NCI-H2227 treated with DMSO at 0.1 percent for 48 hours (cell line): ENCODE data around the gene PLCB1.
"Not testable (repeated sequence)": the region's sequence is repeated elsewhere in the genome, so short reads cannot be mapped to it uniquely, and the experiment has no call there.

Source experiments
- DNase-seq: peaks from one replicate; lab custom pipeline; 2025; lab: John Stamatoyannopoulos, UW

The PLCB1 gene

DNA sequence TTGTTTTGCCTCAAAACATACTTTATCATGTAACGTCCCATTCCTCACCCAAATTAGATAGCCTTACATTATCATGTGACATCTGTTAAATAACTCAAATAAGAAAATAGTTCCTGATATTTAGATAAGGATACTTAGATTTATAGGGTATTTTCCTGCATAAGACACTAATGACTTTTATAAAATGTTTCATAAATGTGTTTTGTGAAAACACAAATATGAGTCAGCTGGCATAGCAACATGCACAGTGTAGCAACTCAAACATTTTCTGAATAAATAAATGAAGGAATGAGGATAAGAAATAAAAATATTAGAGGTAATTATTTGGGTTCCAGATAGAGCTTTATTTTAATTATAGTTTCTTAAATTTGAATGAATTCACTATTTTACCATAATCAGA, 476.4 kb downstream of the PLCB1 start:
- DNase-seq, result no peak

DNA sequence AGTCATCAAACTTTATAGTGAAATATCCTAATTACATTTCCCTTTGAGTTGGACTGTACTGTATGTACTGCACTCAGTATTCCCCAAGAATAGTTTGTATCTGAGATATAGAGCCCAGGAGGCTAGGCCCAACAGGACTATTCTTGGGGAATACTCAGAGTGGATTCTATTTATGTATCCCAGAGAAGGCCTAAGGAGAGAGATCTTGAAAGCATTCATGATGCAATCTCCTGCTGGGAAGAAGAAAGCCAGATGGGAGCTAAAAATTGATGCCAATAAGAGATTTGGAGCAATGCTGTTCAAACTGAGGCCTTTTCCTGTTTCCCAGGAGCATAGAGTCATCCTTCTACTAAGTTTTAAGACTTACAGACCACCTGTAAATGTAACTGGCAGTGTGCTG, 484.7 kb downstream of the PLCB1 start:
- no peak for DNase-seq

DNA sequence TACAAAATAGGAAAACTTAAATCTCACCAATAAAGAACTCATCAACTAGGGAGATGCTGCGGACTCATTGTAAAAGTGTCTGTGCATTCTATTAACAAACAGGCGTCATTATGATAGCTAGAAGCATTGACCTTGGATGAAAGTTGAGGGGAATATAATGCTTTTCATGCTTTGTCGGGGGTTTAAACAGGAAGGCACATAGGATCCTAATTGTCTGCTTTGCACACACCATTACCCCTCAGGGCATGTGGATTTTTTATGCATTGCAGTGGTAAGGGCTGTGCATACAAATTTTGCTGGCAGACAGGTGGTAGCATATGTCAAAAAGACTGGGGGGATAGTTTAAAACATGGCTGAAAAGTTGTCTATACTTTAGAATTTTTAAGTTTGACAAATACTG, 488.9 kb downstream of the PLCB1 start:
- DNase-seq, result no peak

DNA sequence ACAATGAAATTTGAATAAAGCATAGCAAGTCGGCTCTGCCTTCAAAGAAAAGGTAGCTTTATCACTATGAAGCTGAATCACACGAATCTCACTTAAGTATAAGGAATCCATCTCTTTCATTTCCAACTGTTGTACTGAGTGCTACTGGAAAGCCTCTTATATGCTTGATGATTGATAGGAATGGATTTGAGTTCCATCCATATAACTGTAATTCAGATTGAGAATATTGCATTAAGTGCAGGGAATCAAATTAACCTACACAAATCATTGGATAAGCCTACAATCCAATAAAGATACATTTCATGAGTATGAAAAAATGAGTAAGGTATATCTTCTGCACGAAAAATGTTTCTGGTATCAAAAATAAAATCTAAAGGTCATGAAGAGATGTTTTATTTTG, 492.0 kb downstream of the PLCB1 start:
- DNase-seq, result no peak

DNA sequence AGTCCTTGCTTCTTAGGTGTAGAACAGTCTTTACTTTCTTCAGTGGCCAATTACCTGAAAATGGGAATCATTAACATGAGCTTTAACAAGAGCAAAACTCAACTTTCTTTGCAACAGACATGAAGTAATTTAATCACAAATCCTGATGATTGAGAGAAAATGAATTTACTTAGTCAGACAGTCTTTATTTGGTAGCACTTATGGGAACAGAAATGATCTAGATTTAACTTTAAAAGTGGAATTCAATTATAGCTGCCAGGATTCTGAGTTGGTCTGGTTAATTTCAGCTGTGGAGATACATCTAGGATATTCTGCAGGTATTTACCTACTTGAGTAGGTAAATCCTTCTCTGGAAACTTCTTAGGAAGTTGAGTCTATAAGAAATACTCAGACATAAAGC, 492.6 kb downstream of the PLCB1 start:
- no peak for DNase-seq

DNA sequence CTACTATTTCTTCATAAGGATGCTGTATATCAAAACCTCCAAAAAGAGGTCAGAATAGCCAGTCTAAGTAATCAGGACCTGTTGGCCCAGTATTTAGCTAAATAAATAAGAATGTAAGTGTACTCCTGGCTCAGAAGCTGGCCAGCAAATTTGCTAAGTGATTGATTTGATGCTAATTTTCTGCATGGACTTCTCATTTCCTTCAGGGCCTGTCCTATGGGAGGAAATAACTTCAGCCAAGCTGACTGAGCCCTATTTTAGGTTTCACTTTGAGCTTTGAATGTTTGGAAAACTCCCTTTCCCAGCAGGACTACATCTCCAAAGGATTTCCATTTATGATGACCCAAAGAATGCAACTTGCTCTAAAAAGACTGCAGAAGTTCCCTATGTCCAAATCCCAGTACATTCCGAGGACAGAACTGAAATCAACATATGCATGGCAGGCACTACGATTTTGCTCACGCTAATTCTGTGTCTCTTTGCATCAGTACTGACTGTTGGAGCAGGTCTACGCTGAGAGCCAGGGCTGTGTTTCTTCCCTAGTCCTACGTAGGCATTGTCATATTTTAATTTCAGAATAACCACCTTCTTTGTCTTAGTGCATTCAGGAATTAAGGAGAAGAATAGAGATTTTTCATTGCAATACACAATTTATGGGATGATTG, 495.4 kb downstream of the PLCB1 start:
- DNase-seq, result no peak

DNA sequence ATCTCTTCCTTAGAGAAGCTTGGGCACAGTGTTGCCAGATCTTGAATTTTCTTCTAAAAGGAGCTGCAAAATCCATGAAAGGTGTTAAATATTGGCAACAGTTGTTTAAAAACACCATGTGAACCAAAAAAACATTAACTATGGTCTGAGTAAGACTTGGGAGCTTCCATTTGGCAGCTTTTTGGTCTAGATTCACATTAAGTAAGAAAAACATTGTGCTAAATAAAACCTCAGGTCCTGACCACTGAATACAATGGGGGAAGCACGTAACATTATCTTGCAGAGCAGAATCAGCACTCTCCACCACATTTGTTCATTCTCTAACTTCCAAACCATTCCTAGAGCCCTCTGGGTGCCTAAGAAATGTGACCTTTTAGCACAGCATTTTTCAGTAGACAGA, 499.2 kb downstream of the PLCB1 start:
- DNase-seq, result no peak

DNA sequence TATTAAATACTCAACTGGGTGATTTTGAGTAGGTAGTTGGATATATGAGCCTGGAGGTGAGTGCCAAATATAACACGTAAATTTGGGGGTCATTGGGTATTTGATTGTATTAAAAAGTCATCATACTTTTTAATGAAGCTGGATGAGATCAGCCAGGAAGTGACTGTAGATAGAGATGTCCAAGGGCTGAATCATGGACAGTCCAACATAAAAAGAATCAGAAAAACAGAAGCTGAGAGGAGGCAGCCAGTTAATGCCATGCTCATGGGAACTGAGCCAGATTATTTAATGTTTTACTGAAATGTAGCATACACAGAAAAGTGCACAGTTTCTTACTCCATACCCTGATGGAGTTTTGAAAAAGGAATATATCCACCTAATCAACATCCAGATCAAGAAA, 501.3 kb downstream of the PLCB1 start:
- DNase-seq, result no peak

DNA sequence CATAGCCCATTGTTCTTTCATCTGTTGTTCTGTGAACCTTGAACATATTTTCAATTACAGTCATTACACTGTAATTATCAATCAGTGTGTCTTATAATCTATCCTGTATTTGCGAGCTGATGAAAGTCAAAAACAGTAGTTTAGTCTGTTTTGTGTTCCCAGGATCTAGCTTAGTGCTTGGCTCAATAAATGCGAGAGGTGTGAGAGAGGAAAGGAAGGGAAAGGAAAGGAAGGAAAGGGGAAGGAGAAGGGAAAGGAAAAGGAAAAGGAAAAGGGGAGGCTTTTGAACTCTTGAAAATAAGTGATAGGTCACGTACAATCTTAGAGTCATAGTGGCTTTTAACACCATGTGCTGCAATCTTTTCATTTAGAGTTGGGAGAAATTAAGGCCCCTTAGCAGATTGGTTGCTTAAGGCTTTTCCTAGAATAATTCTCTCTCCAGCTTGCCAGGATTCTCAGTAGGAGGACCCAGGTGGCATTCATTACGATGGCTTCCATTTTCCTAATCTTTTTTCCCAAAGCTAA, 503.0 kb downstream of the PLCB1 start:
- no peak for DNase-seq

DNA sequence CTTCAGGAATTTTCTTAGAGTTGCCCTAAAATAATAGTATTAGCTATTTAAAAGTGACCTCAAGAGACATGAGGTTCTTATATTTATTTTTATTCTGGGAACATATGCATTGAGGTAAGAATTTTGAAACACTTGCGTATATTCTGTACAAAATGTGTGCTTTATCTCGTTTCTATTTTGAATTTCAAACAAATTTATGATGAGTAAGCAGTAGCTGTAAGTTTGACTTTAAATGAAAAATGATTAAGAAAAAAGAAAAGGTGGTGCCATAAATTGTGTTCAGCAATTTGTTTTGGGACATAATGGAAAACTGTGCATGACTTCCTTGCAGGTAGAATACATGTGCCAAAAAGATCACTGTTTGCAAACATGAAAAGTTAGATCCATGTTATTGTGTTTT, 503.8 kb downstream of the PLCB1 start:
- no peak for DNase-seq

DNA sequence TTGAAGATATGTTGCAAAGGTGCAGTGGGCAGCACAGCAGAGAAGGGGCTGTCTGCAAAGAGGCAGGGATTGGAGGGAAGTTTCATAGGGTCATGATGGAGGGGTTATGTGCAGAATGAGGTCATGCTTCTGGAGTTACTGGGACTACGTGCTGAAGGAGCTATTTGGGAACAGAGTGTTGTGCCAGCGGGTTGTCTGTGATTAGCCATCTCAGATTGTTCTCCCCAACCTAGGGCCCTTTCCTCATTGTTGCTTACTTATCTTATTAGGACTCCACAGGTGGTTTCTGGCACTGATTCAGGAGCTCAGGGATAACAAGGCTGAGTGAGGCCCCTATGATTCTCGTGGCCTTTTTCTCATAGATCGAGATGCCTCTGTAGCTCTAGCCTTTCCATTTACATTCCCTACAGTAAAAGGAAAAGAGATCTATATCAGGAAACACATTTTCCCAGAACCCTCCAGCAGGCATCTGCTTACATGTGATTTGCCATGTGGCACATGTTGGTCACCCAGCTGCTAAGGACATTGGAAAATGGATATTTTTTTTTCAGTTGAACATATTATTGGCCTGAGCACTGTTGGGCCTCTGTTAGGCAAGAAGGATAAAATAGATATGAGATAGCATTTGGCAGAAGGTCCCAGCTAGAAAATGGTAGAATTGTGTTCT, 507.2 kb downstream of the PLCB1 start:
- DNase-seq, result no peak

DNA sequence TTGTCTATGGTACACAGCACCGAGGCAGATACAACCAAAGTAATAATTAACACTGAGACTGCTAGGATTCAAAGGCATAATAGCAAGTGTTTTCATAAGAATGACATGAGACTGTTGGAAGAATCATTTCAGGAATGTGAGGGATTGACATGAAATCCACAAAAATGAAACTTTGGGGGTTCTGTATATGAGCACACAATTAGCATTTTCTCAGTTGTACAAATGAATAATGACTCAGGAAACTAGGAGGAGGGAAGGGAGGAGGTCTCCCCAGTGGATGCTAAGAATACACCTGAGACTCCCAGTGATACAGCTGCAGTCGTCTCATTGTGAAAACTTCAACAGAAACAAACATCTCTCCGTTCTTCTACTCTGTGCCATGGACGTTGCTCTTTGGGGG, 508.4 kb downstream of the PLCB1 start:
- DNase-seq, result no peak

DNA sequence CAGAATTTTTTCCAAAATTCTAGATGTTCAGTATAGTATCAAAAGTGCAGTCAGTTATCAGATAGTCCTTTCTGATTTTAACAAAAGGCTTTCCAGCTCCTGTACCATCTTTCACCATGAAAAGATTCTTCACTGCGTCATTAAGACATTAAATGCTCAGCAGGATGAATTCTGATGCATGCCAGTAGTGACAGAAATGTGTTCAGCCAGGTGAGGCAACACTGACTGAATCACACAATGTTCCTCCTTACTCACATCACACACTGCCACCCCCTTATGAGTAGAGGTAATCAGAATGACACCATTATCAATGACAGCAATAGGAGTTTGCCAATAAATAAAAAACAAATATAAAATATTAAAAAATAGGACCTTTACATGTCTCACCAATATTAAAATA, 510.2 kb downstream of the PLCB1 start:
- no peak for DNase-seq

DNA sequence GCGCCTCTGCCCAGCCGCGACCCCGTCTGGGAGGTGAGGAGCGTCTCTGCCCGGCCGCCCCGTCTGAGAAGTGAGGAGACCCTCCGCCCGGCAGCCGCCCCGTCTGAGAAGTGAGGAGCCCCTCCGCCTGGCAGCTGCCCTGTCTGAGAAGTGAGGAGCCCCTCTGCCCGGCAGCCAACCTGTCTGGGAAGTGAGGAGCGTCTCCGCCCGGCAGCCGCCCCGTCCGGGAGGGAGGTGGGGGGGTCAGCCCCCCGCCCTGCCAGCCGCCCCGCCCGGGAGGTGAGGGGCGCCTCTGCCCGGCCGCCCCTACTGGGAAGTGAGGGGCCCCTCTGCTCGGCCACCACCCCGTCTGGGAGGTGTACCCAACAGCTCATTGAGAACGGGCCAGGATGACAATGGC, 512.4 kb downstream of the PLCB1 start:
- DNase-seq, result not testable (repeated sequence)

DNA sequence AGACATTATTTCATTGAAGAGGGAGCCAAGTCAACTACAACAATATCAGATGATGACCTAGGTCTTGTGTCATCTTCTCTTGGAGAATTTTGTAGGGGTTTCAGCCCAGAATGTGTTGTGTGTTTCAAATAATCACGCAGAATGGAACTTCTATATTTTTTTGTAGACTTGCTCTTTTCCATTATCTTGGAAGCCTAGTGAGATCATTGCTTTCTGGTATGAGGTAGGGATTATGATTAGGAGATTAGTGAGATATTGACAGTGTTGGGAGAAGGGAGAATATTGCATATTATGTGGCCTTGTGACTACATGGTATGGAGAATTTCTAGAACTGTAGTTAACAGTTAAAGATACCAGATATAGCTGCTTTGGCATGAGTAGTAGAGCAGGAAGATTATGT, 513.3 kb downstream of the PLCB1 start:
- DNase-seq, result no peak

DNA sequence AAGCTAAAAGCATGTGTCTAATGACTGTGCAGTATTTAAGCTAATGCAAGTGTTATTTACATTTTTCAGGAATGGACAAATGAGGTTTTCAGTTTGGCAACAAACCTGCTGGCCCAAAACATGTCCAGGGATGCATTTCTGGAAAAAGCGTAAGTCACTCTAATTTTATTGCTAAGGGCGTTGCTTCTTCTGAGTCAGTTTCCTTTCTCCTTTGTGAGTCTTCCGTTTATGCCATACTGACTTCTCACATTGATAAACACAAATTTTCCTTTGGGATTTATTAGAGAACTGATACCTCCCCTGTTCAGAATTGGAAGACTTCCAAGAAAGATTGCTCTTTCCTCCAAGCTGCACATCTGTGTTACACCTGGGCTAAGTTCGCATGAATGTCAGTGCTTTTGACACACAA, 514.0 kb downstream of the PLCB1 start:
- DNase-seq, result no peak

DNA sequence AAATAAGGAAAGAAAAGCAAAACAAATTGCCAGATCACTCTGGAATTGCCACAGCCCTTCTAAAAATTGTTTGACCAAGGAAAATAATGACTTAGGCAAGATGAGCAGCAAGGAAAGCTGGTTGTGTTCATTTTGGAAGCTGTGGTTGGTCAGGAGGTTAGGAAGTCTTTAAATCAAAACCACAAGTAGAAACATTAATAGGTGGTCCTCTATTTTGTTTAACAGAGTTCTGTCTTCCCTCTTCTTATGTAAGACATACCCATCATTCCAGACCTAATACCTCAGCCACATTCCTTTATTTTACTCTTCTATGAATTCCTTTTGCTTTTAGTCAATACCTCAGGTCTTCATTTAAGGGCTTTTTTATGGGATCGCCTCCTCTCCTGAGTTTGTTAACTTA, 514.6 kb downstream of the PLCB1 start:
- DNase-seq, result no peak

DNA sequence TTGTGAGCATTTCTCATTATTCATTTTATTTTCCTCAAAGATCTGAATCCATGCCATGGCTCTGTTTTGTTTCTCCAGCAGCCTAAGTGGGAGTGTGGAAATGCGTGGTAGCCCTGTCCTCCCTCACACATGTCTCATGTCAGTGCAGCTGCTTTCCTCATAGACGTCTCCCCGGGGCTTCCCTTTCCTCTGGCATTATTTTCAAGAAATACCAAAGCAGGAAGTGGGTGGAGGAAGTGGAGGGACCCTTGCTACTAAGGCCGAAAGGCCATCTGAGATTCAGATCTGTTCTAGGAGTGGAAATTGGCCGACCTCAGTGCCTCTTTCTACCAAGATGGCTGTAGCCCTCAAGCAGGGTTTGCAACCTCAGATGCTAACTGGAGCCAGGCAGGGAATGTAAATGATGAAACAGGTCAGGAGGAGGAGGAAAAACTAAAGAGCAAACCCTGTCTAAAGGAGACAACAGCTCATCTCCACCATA, 515.9 kb downstream of the PLCB1 start:
- DNase-seq, result no peak

DNA sequence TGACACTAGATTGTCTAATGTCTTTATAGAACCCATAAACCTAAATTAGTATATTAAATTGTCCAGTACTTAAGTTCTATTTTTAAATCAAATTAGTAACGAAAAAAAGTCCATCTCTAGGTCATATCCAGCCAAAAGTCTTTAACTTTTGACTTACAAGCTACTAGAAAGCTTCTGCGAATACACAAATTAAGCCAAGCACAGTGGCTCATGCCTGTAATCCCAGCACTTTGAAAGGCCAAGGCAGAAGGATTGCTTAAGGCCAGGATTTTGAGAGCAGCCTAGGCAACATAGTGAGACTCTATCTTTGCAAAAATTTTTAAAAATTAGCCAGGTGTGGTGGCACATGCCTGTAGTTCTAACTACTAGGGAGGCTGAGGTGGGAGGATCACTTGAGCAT, 516.4 kb downstream of the PLCB1 start:
- no peak for DNase-seq

DNA sequence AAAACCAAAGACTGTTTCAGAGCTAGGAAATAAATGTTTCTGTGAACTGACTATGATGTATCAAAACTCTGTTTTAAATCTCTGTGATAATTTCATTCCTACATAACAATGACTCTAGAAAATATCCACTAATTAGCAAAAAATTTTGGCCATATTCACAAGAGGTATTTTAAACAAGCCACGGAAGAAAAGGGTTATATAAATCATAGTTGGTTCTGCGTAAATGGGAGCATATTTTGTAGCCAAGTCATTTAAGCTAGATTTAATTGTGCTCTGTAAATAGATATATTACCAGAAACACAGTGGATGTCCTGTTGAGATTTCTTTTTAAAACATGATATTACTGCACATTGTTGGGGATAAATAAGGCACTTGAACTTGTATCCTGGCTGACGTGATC, 520.3 kb downstream of the PLCB1 start:
- peak; percentile 75 for DNase-seq

DNA sequence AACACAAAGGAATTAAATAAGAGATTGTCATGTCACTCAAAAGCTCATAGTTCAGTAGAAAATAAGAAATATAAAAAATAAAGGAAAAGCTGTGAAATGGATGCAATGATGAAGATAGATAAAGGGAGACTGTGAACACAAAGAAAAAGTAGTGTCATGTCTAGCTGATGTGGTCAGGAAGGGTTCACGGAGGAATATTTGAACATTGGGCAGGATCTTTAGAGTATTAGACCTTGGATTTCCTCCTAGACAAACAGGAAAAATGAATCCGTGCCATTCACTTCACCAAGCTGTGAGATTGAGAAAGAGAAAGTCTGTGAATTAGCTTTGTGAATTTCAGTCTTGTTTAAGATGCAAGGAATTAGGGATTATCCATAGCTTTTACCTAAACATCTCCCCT, 522.4 kb downstream of the PLCB1 start:
- DNase-seq, result no peak

DNA sequence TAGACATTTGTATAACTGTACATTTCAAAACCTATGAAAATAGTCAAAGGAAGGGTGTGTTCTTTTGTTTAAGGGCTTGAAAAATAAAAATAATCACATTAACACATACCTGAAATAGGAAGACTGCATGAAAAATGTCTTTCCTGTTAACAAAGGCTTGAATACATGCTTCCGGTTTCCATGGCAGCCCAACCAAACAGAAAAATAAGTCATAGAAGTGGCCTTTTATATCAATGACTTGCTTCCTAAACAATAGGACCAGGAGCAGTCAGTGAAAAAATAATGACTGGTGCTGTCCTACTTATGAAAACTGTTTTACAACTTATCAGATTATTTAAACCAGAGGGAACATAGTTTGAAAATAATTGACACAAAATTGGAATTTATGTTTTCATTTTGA, 524.3 kb downstream of the PLCB1 start:
- DNase-seq, result peak; percentile 24

DNA sequence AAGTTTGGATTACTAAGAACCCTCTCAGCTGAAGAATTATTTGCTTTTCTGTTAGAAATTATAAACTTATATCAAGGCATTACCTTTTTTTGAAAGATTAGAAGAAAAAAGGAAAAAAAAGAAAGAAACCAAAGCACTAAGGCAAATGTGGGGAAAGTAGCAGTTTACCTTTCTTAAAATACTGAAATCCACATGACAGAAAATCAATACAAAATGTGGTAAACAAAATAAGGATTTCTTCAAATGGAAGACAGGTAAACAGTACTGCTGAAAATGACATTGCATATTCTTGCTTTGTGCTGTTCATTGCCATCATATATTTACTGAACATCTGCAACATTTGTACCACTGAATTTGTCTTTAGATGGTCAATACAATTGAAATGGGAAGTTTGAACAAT, 525.6 kb downstream of the PLCB1 start:
- DNase-seq, result no peak

DNA sequence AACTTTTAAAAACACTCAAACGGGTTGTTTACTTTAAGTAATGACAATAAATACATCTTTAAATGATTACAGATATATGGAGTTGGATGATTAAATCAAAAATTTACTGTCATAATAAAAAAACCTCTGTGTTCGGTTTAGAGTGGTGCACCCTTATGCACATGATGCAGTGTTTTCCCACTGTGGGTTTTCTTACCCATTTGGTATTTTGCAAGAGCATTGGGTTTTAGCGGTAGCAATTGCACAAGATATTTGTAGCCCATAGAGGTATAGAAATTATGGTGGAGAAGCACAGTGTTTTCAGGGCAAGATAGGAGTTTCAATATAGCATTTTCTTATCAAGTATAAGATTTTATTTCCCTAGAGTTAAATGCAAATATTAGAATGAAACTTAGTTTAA, 526.0 kb downstream of the PLCB1 start:
- no peak for DNase-seq
